ENCODE measurements around the gene CORIN.
"Not testable (repeated sequence)": the region's sequence is repeated elsewhere in the genome, so short reads cannot be mapped to it uniquely, and the experiment has no call there.

Gene CORIN

DNA sequence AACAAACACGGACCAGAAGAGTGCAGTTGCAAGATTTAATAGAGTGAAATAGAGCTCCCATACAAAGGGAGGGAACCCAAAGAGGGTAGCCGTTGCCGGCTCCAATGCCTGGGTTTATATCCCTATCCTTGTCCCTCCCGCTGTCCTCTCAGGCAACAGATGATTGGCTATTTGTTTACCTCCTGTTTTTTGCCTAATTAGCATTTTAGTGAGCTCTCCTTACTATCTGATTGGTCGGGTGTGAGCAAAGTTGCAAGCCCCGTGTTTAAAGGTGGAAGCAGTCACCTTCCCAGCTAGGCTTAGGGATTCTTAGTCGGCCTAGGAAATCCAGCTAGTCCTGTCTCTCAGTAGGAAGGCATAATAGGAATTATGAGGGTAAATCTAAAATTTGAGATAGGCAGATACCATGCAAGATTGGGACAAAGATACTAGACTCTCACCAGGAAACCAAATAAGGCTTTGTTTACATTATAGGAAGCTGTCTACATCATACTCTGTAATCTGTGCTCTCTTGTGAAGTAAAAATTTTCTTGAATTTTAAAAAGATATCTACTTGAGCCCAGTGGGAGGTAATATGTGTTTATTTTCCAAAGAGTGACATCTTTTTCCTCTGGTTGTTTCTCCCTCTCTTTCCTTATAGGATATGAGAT is 286.8 kb downstream of the CORIN start:
- H3K27me3 ChIP-seq (ENCODE audit: insufficient read depth, low read length, poor library complexity, severe bottlenecking) = no peaks in the 10 kb centered on the region
- no peak overlapping the region for H3K9ac ChIP-seq (ENCODE audit: low read depth, low read length, poor library complexity, severe bottlenecking)
- no peak for TF ChIP-seq EZH2phosphoT487 (IDR thresholded peaks at IDR 0.05; ENCODE audit: borderline replicate concordance)
- TF ChIP-seq, protein P1, sequence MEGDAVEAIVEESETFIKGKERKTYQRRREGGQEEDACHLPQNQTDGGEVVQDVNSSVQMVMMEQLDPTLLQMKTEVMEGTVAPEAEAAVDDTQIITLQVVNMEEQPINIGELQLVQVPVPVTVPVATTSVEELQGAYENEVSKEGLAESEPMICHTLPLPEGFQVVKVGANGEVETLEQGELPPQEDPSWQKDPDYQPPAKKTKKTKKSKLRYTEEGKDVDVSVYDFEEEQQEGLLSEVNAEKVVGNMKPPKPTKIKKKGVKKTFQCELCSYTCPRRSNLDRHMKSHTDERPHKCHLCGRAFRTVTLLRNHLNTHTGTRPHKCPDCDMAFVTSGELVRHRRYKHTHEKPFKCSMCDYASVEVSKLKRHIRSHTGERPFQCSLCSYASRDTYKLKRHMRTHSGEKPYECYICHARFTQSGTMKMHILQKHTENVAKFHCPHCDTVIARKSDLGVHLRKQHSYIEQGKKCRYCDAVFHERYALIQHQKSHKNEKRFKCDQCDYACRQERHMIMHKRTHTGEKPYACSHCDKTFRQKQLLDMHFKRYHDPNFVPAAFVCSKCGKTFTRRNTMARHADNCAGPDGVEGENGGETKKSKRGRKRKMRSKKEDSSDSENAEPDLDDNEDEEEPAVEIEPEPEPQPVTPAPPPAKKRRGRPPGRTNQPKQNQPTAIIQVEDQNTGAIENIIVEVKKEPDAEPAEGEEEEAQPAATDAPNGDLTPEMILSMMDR (conservative IDR thresholded peaks at IDR 0.05; ENCODE audit: low read length) = no peak
- H3K79me2 ChIP-seq (ENCODE audit: insufficient read depth, low read length) = no peaks in the 10 kb centered on the region
- no peaks in the 10 kb centered on the region for H3K9me2 ChIP-seq (replicated peaks; ENCODE audit: low read depth, low read length)
- H3K4me3 ChIP-seq (ENCODE audit: low read length, poor library complexity, severe bottlenecking) = no peak overlapping the region
- H3F3A ChIP-seq (ENCODE audit: low read depth) = no peaks in the 10 kb centered on the region
- peaks cover 9% of the 10 kb centered on the region; the same call in 1 of the 2 replicates for H3K36me3 ChIP-seq (ENCODE audit: insufficient read depth, low read length)
- H3K4me1 ChIP-seq (ENCODE audit: insufficient read depth, low read length, poor library complexity, severe bottlenecking) = no peaks in the 10 kb centered on the region
- no peak overlapping the region for H3K4me2 ChIP-seq (ENCODE audit: low read depth, low read length, poor library complexity, severe bottlenecking)
- no peaks in the 10 kb centered on the region for H3K9me3 ChIP-seq (ENCODE audit: insufficient read depth, low read depth, low read length)
- H2AFZ ChIP-seq (ENCODE audit: low read length) = no peak overlapping the region
- no peaks in the 10 kb centered on the region for H4K20me1 ChIP-seq (ENCODE audit: insufficient read depth, low read length, poor library complexity, severe bottlenecking)

DNA sequence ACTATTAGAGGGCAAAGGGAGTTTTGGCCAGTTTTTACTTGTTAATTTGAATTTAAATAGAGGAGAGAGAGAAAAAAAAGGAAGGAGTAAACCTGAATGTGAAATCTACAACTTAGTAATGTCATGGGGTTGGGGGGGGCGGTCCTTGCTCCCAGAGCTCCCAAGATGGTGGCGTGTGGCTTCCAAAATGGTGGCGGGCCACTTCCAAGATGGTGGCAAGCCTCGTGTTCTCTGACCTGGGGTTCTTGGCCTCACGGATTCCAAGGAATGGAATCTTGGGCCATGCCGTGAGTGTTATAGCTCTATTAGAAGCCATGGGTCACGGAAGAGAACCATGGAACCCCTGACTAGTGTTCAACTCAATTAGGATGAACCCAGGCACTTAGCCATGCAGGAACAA is 287.5 kb downstream of the CORIN start:
- not testable (repeated sequence) for H3K4me1 ChIP-seq (ENCODE audit: insufficient read depth, low read length, poor library complexity, severe bottlenecking); H3K9ac ChIP-seq (ENCODE audit: low read depth, low read length, poor library complexity, severe bottlenecking); H2AFZ ChIP-seq (ENCODE audit: low read length); H3K4me2 ChIP-seq (ENCODE audit: low read depth, low read length, poor library complexity, severe bottlenecking); H3K9me2 ChIP-seq (replicated peaks; ENCODE audit: low read depth, low read length); H3K27me3 ChIP-seq (ENCODE audit: insufficient read depth, low read length, poor library complexity, severe bottlenecking); H4K20me1 ChIP-seq (ENCODE audit: insufficient read depth, low read length, poor library complexity, severe bottlenecking); H3F3A ChIP-seq (ENCODE audit: low read depth); H3K36me3 ChIP-seq (ENCODE audit: insufficient read depth, low read length); H3K4me3 ChIP-seq (ENCODE audit: low read length, poor library complexity, severe bottlenecking); H3K79me2 ChIP-seq (ENCODE audit: insufficient read depth, low read length); H3K9me3 ChIP-seq (ENCODE audit: insufficient read depth, low read depth, low read length)

All from Loucy (cell line).